ENCODE results near the gene TNFSF13. TPM values are rescaled to one million over a fixed set of nuclear protein-coding genes. Genes with fewer than 3 reads are reported as not detected.
A peak's percentile ranks its signal among the peaks of the same experiment; 100 is the strongest.

The TNFSF13 gene
- total and polyA plus RNA-seq, 5 donors from 2014 or later, result 0.41 to 1.6 (median 0.48) TPM; not detected in 1

DNA sequence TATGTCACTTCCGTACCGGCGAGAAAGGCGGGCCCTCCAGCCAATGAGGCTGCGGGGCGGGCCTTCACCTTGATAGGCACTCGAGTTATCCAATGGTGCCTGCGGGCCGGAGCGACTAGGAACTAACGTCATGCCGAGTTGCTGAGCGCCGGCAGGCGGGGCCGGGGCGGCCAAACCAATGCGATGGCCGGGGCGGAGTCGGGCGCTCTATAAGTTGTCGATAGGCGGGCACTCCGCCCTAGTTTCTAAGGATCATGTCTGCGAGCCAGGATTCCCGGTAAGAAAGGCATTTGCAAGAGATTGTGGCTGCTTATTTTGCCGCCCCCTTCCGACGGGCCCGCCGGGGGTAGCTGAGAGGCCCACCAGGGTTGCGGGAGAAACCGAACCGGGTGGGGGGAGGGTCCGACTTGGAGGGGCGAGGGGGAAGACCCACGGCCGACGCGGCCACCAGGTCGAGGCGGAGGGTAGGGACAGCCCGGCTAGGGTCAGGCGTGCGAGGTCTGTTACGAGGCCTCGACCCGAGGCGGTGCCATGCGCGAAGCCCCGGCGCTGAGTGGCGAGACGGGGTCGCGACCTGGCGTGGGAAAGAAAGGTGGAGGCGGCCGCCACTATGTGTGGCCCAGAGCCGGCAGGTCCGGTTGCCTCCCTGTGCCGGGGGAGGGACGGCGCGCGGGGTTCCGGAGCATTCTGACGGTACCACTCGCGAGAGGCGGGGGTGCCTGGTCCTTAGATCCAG is 14.2 kb downstream of the TNFSF13 start:
- ATAC-seq (ENCODE audit: low read depth in 2 of 2), result no peak
- H3K36me3 ChIP-seq (ENCODE audit: control insufficient read depth, insufficient read depth, low read length), result peaks cover 50% of the 10 kb centered on the region
- Mint-ChIP-seq H3K36me3 (peaks cover 52% of the 10 kb centered on the region), H3K27ac (peak overlapping the region; percentile 97 to 100 (median 99)), H3K4me3 (peak overlapping the region; percentile 96 to 99 (median 98)), H3K27me3 (peaks cover 11% of the 10 kb centered on the region), H3K4me1 (peaks cover 0 to 53% (median 27%) of the 10 kb centered on the region in 4 donors), H3K9me3 (peaks cover 0 to 1% (median 0%) of the 10 kb centered on the region in 7 donors)
- DNase-seq, result peak in 2 of 3 donors; percentile 100
- H3K27ac ChIP-seq (ENCODE audit: insufficient read depth, low read length, poor library complexity, severe bottlenecking), result peak overlapping the region; percentile 97
- peak overlapping the region; percentile 55 for H3K4me3 ChIP-seq (ENCODE audit: low read depth, low read length)
- no peaks in the 10 kb centered on the region for H3K27me3 ChIP-seq (ENCODE audit: control insufficient read depth, insufficient read depth, low read length)
- H3K4me1 ChIP-seq (ENCODE audit: control insufficient read depth, insufficient read depth, low read length, poor library complexity, severe bottlenecking), result peaks cover 24% of the 10 kb centered on the region
- no peaks in the 10 kb centered on the region for H3K9me3 ChIP-seq (ENCODE audit: control insufficient read depth in 2 of 2, low read length in 2 of 2)

GRCh38 chr17:7573324-7574080 is 15.0 kb downstream of the TNFSF13 start:
- Mint-ChIP-seq H3K27ac (peak overlapping the region; percentile 97 to 100 (median 99)), H3K36me3 (peaks cover 59% of the 10 kb centered on the region), H3K27me3 (peaks cover 11% of the 10 kb centered on the region), H3K4me3 (peak overlapping the region; percentile 96 to 99 (median 98)), H3K9me3 (peaks cover 0 to 1% (median 0%) of the 10 kb centered on the region in 7 donors), H3K4me1 (peaks cover 0 to 60% (median 32%) of the 10 kb centered on the region in 4 donors)
- peak; percentile 87 to 97 (median 91) for DNase-seq
- peaks cover 25% of the 10 kb centered on the region for H3K4me1 ChIP-seq (ENCODE audit: control insufficient read depth, insufficient read depth, low read length, poor library complexity, severe bottlenecking)
- H3K36me3 ChIP-seq (ENCODE audit: control insufficient read depth, insufficient read depth, low read length), result peaks cover 56% of the 10 kb centered on the region
- H3K9me3 ChIP-seq (ENCODE audit: control insufficient read depth in 2 of 2, low read length in 2 of 2), result no peaks in the 10 kb centered on the region
- peak overlapping the region; percentile 97 for H3K27ac ChIP-seq (ENCODE audit: insufficient read depth, low read length, poor library complexity, severe bottlenecking)
- peak; percentile 34 to 41 for ATAC-seq (ENCODE audit: low read depth in 2 of 2)
- H3K27me3 ChIP-seq (ENCODE audit: control insufficient read depth, insufficient read depth, low read length), result no peaks in the 10 kb centered on the region
- H3K4me3 ChIP-seq (ENCODE audit: low read depth, low read length), result peak overlapping the region; percentile 76

- H3K27me3 Mint-ChIP-seq, result peaks cover 11% of the 10 kb centered on the region
- peaks cover 63% of the 10 kb centered on the region for H3K36me3 Mint-ChIP-seq
- peak overlapping the region; percentile 71 to 99 (median 97) for H3K27ac Mint-ChIP-seq
- H3K9me3 Mint-ChIP-seq, result peaks cover 0 to 1% (median 0%) of the 10 kb centered on the region in 7 donors
- Histone ChIP-seq H3K9me3 (ENCODE audit: control insufficient read depth in 2 of 2, low read length in 2 of 2) (no peaks in the 10 kb centered on the region), H3K27ac (ENCODE audit: insufficient read depth, low read length, poor library complexity, severe bottlenecking) (peak overlapping the region; percentile 97), H3K4me1 (ENCODE audit: control insufficient read depth, insufficient read depth, low read length, poor library complexity, severe bottlenecking) (peaks cover 33% of the 10 kb centered on the region), H3K36me3 (ENCODE audit: control insufficient read depth, insufficient read depth, low read length) (peaks cover 59% of the 10 kb centered on the region), H3K27me3 (ENCODE audit: control insufficient read depth, insufficient read depth, low read length) (no peaks in the 10 kb centered on the region), H3K4me3 (ENCODE audit: low read depth, low read length) (peak overlapping the region; percentile 76)
- H3K4me1 Mint-ChIP-seq, result peaks cover 4 to 68% (median 38%) of the 10 kb centered on the region in 4 donors
- DNase-seq (no peak), ATAC-seq (ENCODE audit: low read depth in 2 of 2) (no peak)
- peak overlapping the region; percentile 96 to 99 (median 98) for H3K4me3 Mint-ChIP-seq
These were observed 15.8 kb downstream of the TNFSF13 start for GRCh38 chr17:7574176-7574953.

- H3K9me3 Mint-ChIP-seq, result peaks cover 0 to 1% (median 0%) of the 10 kb centered on the region in 7 donors
- Histone ChIP-seq H3K27ac (ENCODE audit: insufficient read depth, low read length, poor library complexity, severe bottlenecking) (peak overlapping the region; percentile 97), H3K4me1 (ENCODE audit: control insufficient read depth, insufficient read depth, low read length, poor library complexity, severe bottlenecking) (peaks cover 39% of the 10 kb centered on the region), H3K36me3 (ENCODE audit: control insufficient read depth, insufficient read depth, low read length) (peaks cover 53% of the 10 kb centered on the region), H3K4me3 (ENCODE audit: low read depth, low read length) (peak overlapping the region; percentile 76), H3K9me3 (ENCODE audit: control insufficient read depth in 2 of 2, low read length in 2 of 2) (no peaks in the 10 kb centered on the region), H3K27me3 (ENCODE audit: control insufficient read depth, insufficient read depth, low read length) (no peaks in the 10 kb centered on the region)
- peak overlapping the region in 1 of 3 donors; percentile 97 for H3K27ac Mint-ChIP-seq
- no peak for ATAC-seq (ENCODE audit: low read depth in 2 of 2)
- peaks cover 5 to 78% (median 46%) of the 10 kb centered on the region in 4 donors for H3K4me1 Mint-ChIP-seq
- peaks cover 11% of the 10 kb centered on the region for H3K27me3 Mint-ChIP-seq
- H3K4me3 Mint-ChIP-seq, result peak overlapping the region; percentile 96 to 99 (median 98)
- no peak for DNase-seq
- peaks cover 60% of the 10 kb centered on the region for H3K36me3 Mint-ChIP-seq
These were observed 16.9 kb downstream of the TNFSF13 start for GRCh38 chr17:7575481-7575883.

DNA sequence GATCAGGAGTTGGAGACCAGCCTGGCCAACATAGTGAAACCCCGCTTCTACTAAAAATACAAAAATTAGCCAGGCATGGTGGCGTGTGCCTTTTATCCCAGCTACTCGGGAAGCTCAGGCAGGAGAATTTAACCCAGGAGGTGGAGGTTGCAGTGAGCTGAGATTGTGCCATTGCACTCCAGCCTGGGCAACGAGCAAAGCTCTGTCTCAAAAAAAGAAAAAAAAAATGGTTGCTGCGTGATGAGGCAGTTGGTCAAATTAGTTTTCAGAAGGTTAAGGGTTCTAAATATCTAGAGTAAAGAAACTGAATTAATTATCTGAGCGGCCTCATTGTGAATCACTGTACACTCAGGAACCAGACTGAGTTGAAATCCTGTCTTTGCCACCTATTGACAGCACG is 17.4 kb downstream of the TNFSF13 start:
- no peak overlapping the region for H3K27ac ChIP-seq (ENCODE audit: insufficient read depth, low read length, poor library complexity, severe bottlenecking)
- peak overlapping the region in 3 of 4 donors; percentile 28 to 96 (median 29) for H3K4me3 Mint-ChIP-seq

GRCh38 chr17:7576432-7576937 is 17.9 kb downstream of the TNFSF13 start:
- DNase-seq (no peak), ATAC-seq (ENCODE audit: low read depth in 2 of 2) (no peak)
- H3K27me3 ChIP-seq (ENCODE audit: control insufficient read depth, insufficient read depth, low read length), result no peaks in the 10 kb centered on the region
- H3K4me1 ChIP-seq (ENCODE audit: control insufficient read depth, insufficient read depth, low read length, poor library complexity, severe bottlenecking), result peaks cover 39% of the 10 kb centered on the region
- Mint-ChIP-seq H3K4me1 (peaks cover 5 to 86% (median 50%) of the 10 kb centered on the region in 4 donors), H3K36me3 (peaks cover 52% of the 10 kb centered on the region), H3K27me3 (peaks cover 11% of the 10 kb centered on the region), H3K9me3 (peaks cover 0 to 1% (median 0%) of the 10 kb centered on the region in 7 donors), H3K27ac (peak overlapping the region in 2 of 3 donors; percentile 42 to 62), H3K4me3 (peak overlapping the region; percentile 4 to 96 (median 32))
- H3K9me3 ChIP-seq (ENCODE audit: control insufficient read depth in 2 of 2, low read length in 2 of 2), result no peaks in the 10 kb centered on the region
- no peak overlapping the region for H3K4me3 ChIP-seq (ENCODE audit: low read depth, low read length)
- no peak overlapping the region for H3K27ac ChIP-seq (ENCODE audit: insufficient read depth, low read length, poor library complexity, severe bottlenecking)
- H3K36me3 ChIP-seq (ENCODE audit: control insufficient read depth, insufficient read depth, low read length), result peaks cover 49% of the 10 kb centered on the region

More for the DNA sequence above, 17.4 kb downstream of the TNFSF13 start:
- no peak for ATAC-seq (ENCODE audit: low read depth in 2 of 2)
- H3K4me1 Mint-ChIP-seq, result peaks cover 5 to 83% (median 49%) of the 10 kb centered on the region in 4 donors
- peaks cover 39% of the 10 kb centered on the region for H3K4me1 ChIP-seq (ENCODE audit: control insufficient read depth, insufficient read depth, low read length, poor library complexity, severe bottlenecking)
- no peaks in the 10 kb centered on the region for H3K27me3 ChIP-seq (ENCODE audit: control insufficient read depth, insufficient read depth, low read length)
- peaks cover 0 to 1% (median 0%) of the 10 kb centered on the region in 7 donors for H3K9me3 Mint-ChIP-seq
- H3K27ac Mint-ChIP-seq, result peak overlapping the region in 1 of 3 donors; percentile 97
- H3K36me3 Mint-ChIP-seq, result peaks cover 55% of the 10 kb centered on the region
- peaks cover 11% of the 10 kb centered on the region for H3K27me3 Mint-ChIP-seq
- no peak for DNase-seq
- H3K36me3 ChIP-seq (ENCODE audit: control insufficient read depth, insufficient read depth, low read length), result peaks cover 49% of the 10 kb centered on the region
- no peaks in the 10 kb centered on the region for H3K9me3 ChIP-seq (ENCODE audit: control insufficient read depth in 2 of 2, low read length in 2 of 2)
- no peak overlapping the region for H3K4me3 ChIP-seq (ENCODE audit: low read depth, low read length)

Data from CD4-positive, CD25-positive, alpha-beta regulatory T cell (primary cell).